ENCODE data around the gene U2AF2. TPM values are rescaled to one million over a fixed set of nuclear protein-coding genes. Genes with fewer than 3 reads are reported as not detected.

U2AF2 gene
- total and polyA plus RNA-seq, 9 of the 15 experiments (the other 6 are each of a cell fraction or from before 2014, with no cell fraction given) = 3.0 to 331 (median 157) TPM

GRCh38 chr19:55661826-55662225, 7.0 kb downstream of the U2AF2 start:
- H3K27ac ChIP-seq (ENCODE audit: extremely low read depth, low read depth, low read length) = no peak overlapping the region
- TF ChIP-seq ZNF644 (tag; IDR thresholded peaks at IDR 0.05; ENCODE audit: low read depth) (no peak), SP2 (IDR thresholded peaks at IDR 0.05; ENCODE audit: extremely low read depth, low read depth, low read length, poor library complexity, severe bottlenecking) (no peak), ZNF263 (CRISPR knock-in tag; IDR thresholded peaks at IDR 0.05; ENCODE audit: borderline replicate concordance) (peak; percentile 52; the same call in 1 of the 2 replicates)
- H3K4me1 ChIP-seq (replicated peaks in 1 of 2; ENCODE audit: control insufficient read depth in 2 of 2, insufficient read depth in 2 of 2, low read length in 2 of 2) = peaks cover 15 to 21% of the 10 kb centered on the region in 2 experiments; a peak in 4 of 5 replicates
- BruUV-seq (replicated peaks) = no TSS peak
- FAIRE-seq (no peak), DNase-seq (ENCODE audit: extremely low read depth in 1 of 4, low spot score in 3 of 4) (no peak), ATAC-seq (no peak)
- in situ Hi-C loops (cut with MboI) = no loop called here
- no peak overlapping the region for H3K4me2 ChIP-seq (ENCODE audit: insufficient read depth, low read length)
- H2AFZ ChIP-seq (ENCODE audit: low read depth, low read length) = no peak overlapping the region
- no peak overlapping the region for H3K9ac ChIP-seq (ENCODE audit: insufficient read depth in 1 of 2, low read depth in 2 of 2, low read length in 2 of 2)
- H3K9me1 ChIP-seq (ENCODE audit: control insufficient read depth, insufficient read depth, low read length) = peaks cover 12% of the 10 kb centered on the region
- POLR2A ChIA-PET = no interaction called here
- CTCF ChIA-PET (ENCODE audit: low intra/inter-chr PET ratio) = no interaction called here
- intact Hi-C loops (cut with micrococcal nuclease) = no loop called here
- H3K9me3 ChIP-seq (replicated peaks; ENCODE audit: control insufficient read depth, insufficient read depth, low read depth, low read length) = no peaks in the 10 kb centered on the region
- H4K20me1 ChIP-seq (replicated peaks; ENCODE audit: control insufficient read depth, insufficient read depth, low read length) = peaks cover 64% of the 10 kb centered on the region
- 74% methylated on average over 6 of the region's 7 CpGs for WGBS (ENCODE audit: insufficient coverage, low coverage, missing lambda C conversion rate)
- H3K4me3 ChIP-seq = no peak overlapping the region
- peaks cover 97% of the 10 kb centered on the region for H3K36me3 ChIP-seq (ENCODE audit: control insufficient read depth, insufficient read depth, low read length)
- peaks cover 88% of the 10 kb centered on the region for H3K79me2 ChIP-seq (ENCODE audit: control insufficient read depth, insufficient read depth, low read length)
- H3K27me3 ChIP-seq (ENCODE audit: control insufficient read depth in 2 of 2, insufficient read depth in 2 of 2, low read length in 2 of 2) = no peaks in the 10 kb centered on the region

GRCh38 chr19:55663846-55664536, 9.2 kb downstream of the U2AF2 start:
- DNase-seq (ENCODE audit: extremely low read depth in 1 of 4, low spot score in 3 of 4) = no peak
- no peak overlapping the region for H3K27ac ChIP-seq (ENCODE audit: extremely low read depth, low read depth, low read length)
- H3K9me3 ChIP-seq (replicated peaks; ENCODE audit: control insufficient read depth, insufficient read depth, low read depth, low read length) = no peaks in the 10 kb centered on the region
- ATAC-seq = no peak
- H3K36me3 ChIP-seq (ENCODE audit: control insufficient read depth, insufficient read depth, low read length) = peaks cover 98% of the 10 kb centered on the region
- peaks cover 59% of the 10 kb centered on the region for H4K20me1 ChIP-seq (replicated peaks; ENCODE audit: control insufficient read depth, insufficient read depth, low read length)
- TF ChIP-seq HOMEZ (CRISPR knock-in tag; IDR thresholded peaks at IDR 0.05) (no peak), PML (IDR thresholded peaks at IDR 0.05; ENCODE audit: low read length) (no peak), POLR2G (IDR thresholded peaks at IDR 0.05; ENCODE audit: low read depth, low read length) (peak; percentile 53), ZNF695 (CRISPR knock-in tag; IDR thresholded peaks at IDR 0.05) (no peak), ZNF644 (tag; IDR thresholded peaks at IDR 0.05; ENCODE audit: low read depth) (no peak), PPARD (CRISPR knock-in tag; IDR thresholded peaks at IDR 0.05) (no peak), RBFOX2 (IDR thresholded peaks at IDR 0.05; ENCODE audit: low read depth, low read length) (peak; percentile 59)
- 93% methylated on average over 9 of the region's 20 CpGs for WGBS (ENCODE audit: insufficient coverage, low coverage, missing lambda C conversion rate)
- H3K9me1 ChIP-seq (ENCODE audit: control insufficient read depth, insufficient read depth, low read length) = peaks cover 7% of the 10 kb centered on the region
- H3K4me1 ChIP-seq (replicated peaks in 1 of 2; ENCODE audit: control insufficient read depth in 2 of 2, insufficient read depth in 2 of 2, low read length in 2 of 2) = peaks cover 0 to 14% of the 10 kb centered on the region in 2 experiments; a peak in 2 of 5 replicates
- no peak overlapping the region for H3K4me3 ChIP-seq
- BruUV-seq (replicated peaks) = no TSS peak
- POLR2A ChIA-PET = interaction anchor here (0.5 to 1.4 kb wide), 7 partner anchors 8 to 513 kb away, joined by 3 to 6 read pairs (median 3); partner anchors contain the start of genes FIZ1 and U2AF2
- CTCF ChIA-PET (ENCODE audit: low intra/inter-chr PET ratio) = no interaction called here
- peaks cover 85% of the 10 kb centered on the region for H3K79me2 ChIP-seq (ENCODE audit: control insufficient read depth, insufficient read depth, low read length)
- no peak for FAIRE-seq
- no peak overlapping the region for H3K9ac ChIP-seq (ENCODE audit: insufficient read depth in 1 of 2, low read depth in 2 of 2, low read length in 2 of 2)
- intact Hi-C loops (cut with micrococcal nuclease) = no loop called here
- no peaks in the 10 kb centered on the region for H3K27me3 ChIP-seq (ENCODE audit: control insufficient read depth in 2 of 2, insufficient read depth in 2 of 2, low read length in 2 of 2)
- no peak overlapping the region for H3K4me2 ChIP-seq (ENCODE audit: insufficient read depth, low read length)
- in situ Hi-C loops (cut with MboI) = no loop called here
- H2AFZ ChIP-seq (ENCODE audit: low read depth, low read length) = no peak overlapping the region

Measured in K562 (cell line).